ES-I3 (cell line): ENCODE measurements around the gene AXDND1.

ENCODE experiments used
- H3K36me3 ChIP-seq: 2 replicates; pipeline ENCODE4 v1.6.1; 2013; ENCODE audit warnings: mild to moderate bottlenecking, low read length, control low read depth, moderate library complexity; ENCODE audit not compliant: insufficient read depth
- H3K4me1 ChIP-seq: 2 replicates; pipeline ENCODE4 v1.6.1; 2013; ENCODE audit warnings: mild to moderate bottlenecking, control low read depth, low read length; ENCODE audit not compliant: insufficient read depth
- H3K9ac ChIP-seq: 2 replicates; pipeline ENCODE4 v1.6.1; 2013; ENCODE audit warnings: low read depth, mild to moderate bottlenecking, low read length, moderate library complexity
- H3K9me3 ChIP-seq: 2 replicates; pipeline ENCODE4 v1.6.1; 2013; ENCODE audit warnings: mild to moderate bottlenecking, low read length, moderate library complexity; ENCODE audit not compliant: control insufficient read depth, insufficient read depth

Gene AXDND1

DNA sequence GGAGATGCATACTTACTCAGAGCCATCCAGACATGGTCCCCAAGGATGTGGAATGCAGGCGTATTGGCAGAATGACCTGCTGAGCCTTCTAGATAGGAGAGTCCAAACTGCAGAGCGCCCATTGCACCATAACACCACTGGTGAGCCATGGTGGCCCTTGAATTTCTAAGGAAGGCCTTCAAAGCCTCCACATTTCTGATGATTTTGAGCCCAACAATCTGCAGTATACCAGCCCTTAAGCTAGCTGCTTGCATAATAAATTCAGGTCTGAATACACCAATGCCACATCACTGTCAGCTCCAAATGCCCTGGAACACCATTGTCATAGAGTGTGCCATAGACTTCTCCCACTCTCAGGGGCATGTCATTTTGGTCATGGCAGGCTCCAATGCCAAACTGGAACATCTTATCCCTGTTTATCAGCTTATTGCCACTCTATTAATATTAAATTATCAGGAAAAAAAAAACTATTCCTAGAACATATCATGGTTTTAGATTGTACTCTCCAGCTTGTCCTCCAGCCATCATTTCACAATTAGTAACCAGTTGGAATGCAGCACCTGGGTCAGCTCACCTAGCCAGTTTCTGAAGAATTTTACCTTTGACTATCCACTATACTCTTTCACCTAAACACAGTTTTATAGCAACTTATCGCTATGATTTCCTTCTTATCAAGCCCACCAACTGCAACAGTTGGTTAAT is 183.0 kb downstream of the AXDND1 start:
- Histone ChIP-seq H3K9ac (no peak overlapping the region), H3K9me3 (no peaks in the 10 kb centered on the region), H3K36me3 (no peaks in the 10 kb centered on the region), H3K4me1 (peaks cover 14% of the 10 kb centered on the region; the same call in 1 of the 2 replicates)

GRCh38 chr1:179549368-179549700 is 183.6 kb downstream of the AXDND1 start:
- no peaks in the 10 kb centered on the region; the same call in 1 of the 2 replicates for H3K9me3 ChIP-seq
- peaks cover 14% of the 10 kb centered on the region for H3K4me1 ChIP-seq
- no peaks in the 10 kb centered on the region for H3K36me3 ChIP-seq
- H3K9ac ChIP-seq, result no peak overlapping the region

- Histone ChIP-seq H3K9me3 (no peaks in the 10 kb centered on the region; the same call in 1 of the 2 replicates), H3K4me1 (peaks cover 17% of the 10 kb centered on the region), H3K9ac (no peak overlapping the region), H3K36me3 (no peaks in the 10 kb centered on the region)
Measured at GRCh38 chr1:179550746-179551682, 185.2 kb downstream of the AXDND1 start.

- Histone ChIP-seq H3K36me3 (no peaks in the 10 kb centered on the region), H3K9ac (no peak overlapping the region), H3K4me1 (peaks cover 17% of the 10 kb centered on the region), H3K9me3 (no peaks in the 10 kb centered on the region; the same call in 1 of the 2 replicates)
Measured at GRCh38 chr1:179554427-179554826, 188.7 kb downstream of the AXDND1 start.

DNA sequence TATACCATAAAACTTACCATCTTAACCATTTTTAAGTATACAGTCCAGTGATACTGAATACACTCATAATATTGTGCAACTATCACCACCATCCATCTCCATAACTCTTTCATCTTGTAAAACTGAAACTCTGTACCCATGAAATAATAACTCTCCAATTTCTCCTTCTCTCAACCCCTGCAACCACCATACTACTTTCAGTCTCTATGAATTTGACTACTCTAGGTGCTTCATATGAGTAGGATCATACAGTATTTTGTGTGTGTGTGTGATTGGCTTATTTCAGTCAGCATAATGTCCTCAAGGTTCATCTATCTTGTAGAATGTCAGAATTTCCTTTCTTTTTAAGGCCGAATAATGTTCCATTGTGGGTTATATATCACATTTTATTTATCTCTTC is 192.3 kb downstream of the AXDND1 start:
- H3K36me3 ChIP-seq, result no peaks in the 10 kb centered on the region
- H3K9me3 ChIP-seq, result no peaks in the 10 kb centered on the region; the same call in 1 of the 2 replicates
- peaks cover 4% of the 10 kb centered on the region; the same call in 1 of the 2 replicates for H3K4me1 ChIP-seq
- no peak overlapping the region for H3K9ac ChIP-seq

- peak within 1 kb of the TSS; percentile 47 for H3K9ac ChIP-seq
- no peaks in the 10 kb centered on the region; the same call in 1 of the 2 replicates for H3K4me1 ChIP-seq
Measured at GRCh38 chr1:179575497-179576314, 209.9 kb downstream of the AXDND1 start, which contains the start of gene NPHS2. Gene NPHS2 (minus strand): TSS chr1:179575948. CDS start chr1:179575864, 84 bp downstream.

GRCh38 chr1:179576509-179576908 is 210.7 kb downstream of the AXDND1 start:
- H3K36me3 ChIP-seq, result no peaks in the 10 kb centered on the region
- no peaks in the 10 kb centered on the region for H3K9me3 ChIP-seq
- no peaks in the 10 kb centered on the region; the same call in 1 of the 2 replicates for H3K4me1 ChIP-seq
- H3K9ac ChIP-seq, result no peak overlapping the region

More at GRCh38 chr1:179575497-179576314, 209.9 kb downstream of the AXDND1 start, which contains the start of gene NPHS2:
- no peaks in the 10 kb centered on the region for H3K36me3 ChIP-seq
- no peaks in the 10 kb centered on the region for H3K9me3 ChIP-seq

DNA sequence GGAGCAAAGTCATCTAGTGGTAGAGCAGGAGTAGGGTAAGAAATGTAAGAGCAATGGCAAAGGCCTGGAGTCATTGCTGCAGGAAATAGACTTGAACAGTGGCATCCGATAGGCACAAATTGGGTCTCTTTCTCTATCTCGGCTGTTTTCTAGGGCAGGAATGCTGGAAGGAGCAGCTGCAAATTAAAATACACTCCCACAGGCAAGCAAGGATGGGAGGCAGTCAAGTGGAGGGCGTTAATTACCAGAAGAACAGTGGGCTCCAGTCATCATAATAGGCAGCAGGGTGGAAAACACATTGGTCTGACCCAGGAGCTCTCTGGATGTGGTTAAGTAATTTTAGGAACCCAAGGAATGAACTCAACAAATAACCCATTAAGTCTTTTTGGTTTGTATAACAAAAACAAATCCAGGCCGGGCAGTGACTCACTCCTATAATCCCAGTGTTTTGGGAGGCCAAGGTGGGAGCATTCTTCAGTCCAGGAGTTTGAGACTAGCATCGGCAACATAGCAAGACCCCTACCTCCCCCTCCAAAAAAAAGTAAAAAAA is 218.1 kb downstream of the AXDND1 start:
- Histone ChIP-seq H3K9me3 (no peaks in the 10 kb centered on the region), H3K36me3 (no peaks in the 10 kb centered on the region), H3K9ac (no peak overlapping the region), H3K4me1 (peaks cover 9% of the 10 kb centered on the region)

DNA sequence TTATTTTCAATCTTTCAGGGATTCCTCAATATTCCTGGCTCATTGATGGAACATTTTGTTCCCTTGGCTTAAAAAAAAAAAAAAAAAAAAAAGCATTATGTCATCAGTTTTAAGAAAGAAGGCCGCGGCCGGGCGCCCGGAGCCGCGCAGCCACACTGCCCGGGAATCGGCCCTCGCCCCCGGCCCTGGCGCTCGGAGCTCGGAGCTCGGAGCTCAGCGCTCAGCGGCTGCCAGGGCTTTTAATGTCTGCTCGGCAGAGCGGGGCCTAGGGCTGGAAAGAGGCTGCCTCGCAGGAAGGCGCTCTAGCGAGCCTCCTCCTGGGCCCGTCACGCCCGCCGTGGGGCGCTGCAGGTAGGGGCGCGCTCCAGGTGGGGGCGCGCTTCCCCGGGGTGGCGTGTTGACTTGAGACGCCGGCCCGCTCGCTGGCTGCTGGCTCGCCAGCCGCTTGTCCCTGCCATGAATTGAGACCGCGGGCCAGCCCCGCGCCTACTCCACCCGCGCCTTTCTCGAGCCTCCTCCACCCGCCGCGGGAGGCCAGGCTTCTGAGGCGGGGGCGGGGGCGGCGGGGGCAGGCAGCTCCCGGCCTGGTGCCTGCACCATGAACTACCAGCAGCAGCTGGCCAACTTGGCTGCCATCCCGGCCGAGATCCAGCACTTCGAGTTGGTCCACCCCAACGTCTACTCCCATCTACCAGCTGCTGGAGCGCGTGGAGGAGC is 220.5 kb downstream of the AXDND1 start:
- no peaks in the 10 kb centered on the region for H3K9me3 ChIP-seq
- H3K36me3 ChIP-seq, result no peaks in the 10 kb centered on the region
- peaks cover 9% of the 10 kb centered on the region for H3K4me1 ChIP-seq
- peak overlapping the region; percentile 49; the same call in 1 of the 2 replicates for H3K9ac ChIP-seq

DNA sequence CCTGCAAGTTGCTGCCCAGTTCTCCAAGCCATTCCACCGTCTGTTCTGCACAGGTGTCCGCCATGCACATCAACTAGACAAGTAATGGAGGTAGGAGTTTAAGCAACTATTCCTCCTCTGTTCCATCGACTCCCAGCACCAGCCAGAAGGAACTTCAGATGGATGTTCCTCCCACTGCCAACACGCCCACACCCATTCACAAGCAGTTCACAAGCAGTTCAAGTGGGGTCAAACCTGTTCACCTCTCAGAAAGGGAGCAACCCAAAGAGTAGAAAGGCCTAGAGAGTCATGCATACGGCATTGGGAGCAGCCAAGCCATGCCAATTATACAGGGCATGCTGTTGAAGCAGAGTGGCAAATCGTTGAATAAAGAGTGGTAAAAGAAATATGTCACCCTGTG is 221.6 kb downstream of the AXDND1 start:
- H3K9ac ChIP-seq, result no peak overlapping the region
- no peaks in the 10 kb centered on the region for H3K36me3 ChIP-seq
- peaks cover 9% of the 10 kb centered on the region for H3K4me1 ChIP-seq
- H3K9me3 ChIP-seq, result no peaks in the 10 kb centered on the region

- H3K9me3 ChIP-seq, result no peaks in the 10 kb centered on the region
- peaks cover 4% of the 10 kb centered on the region for H3K4me1 ChIP-seq
- no peaks in the 10 kb centered on the region for H3K36me3 ChIP-seq
- no peak overlapping the region for H3K9ac ChIP-seq
Measured at GRCh38 chr1:179588425-179589024, 222.8 kb downstream of the AXDND1 start.

GRCh38 chr1:179589509-179589908 is 223.7 kb downstream of the AXDND1 start:
- H3K4me1 ChIP-seq, result no peaks in the 10 kb centered on the region; the same call in 1 of the 2 replicates
- H3K9me3 ChIP-seq, result no peaks in the 10 kb centered on the region

GRCh38 chr1:179590671-179591070 is 224.9 kb downstream of the AXDND1 start:
- Histone ChIP-seq H3K9me3 (no peaks in the 10 kb centered on the region), H3K4me1 (no peaks in the 10 kb centered on the region; the same call in 1 of the 2 replicates), H3K36me3 (no peaks in the 10 kb centered on the region), H3K9ac (no peak overlapping the region)

More at GRCh38 chr1:179589509-179589908, 223.7 kb downstream of the AXDND1 start:
- no peaks in the 10 kb centered on the region for H3K36me3 ChIP-seq
- no peak overlapping the region for H3K9ac ChIP-seq
